CD14-positive monocyte (primary cell): ENCODE measurements around the gene CHKA. TPM values are rescaled to one million over a fixed set of nuclear protein-coding genes. Genes with fewer than 3 reads are reported as not detected.

ENCODE experiments used
- DNase-seq, 3 donors: peaks; one replicate each; pipeline ENCODE4 v3.0.0-alpha.2; 2011 to 2022
- H2AFZ ChIP-seq: 2 replicates; pipeline ENCODE4 v1.6.0; 2012; ENCODE audit warnings: mild to moderate bottlenecking, low read depth, low read length, inconsistent platforms; ENCODE audit not compliant: insufficient read depth, poor library complexity, severe bottlenecking
- H3K27ac ChIP-seq, 2 donors: 1 replicate in 1 of 2; 2 replicates in 1 of 2; pipeline ENCODE4 v1.5.1; 2012 to 2013; ENCODE audit warnings: low read length in 2 of 2, control low read depth in 1 of 2, inconsistent platforms in 1 of 2, low read depth in 1 of 2, mild to moderate bottlenecking in 1 of 2
- H3K27me3 ChIP-seq, 2 donors: one replicate each; pipeline versions ENCODE4 v1.6.0 to v1.6.1; 2011 to 2013; ENCODE audit warnings: low read length in 2 of 2; ENCODE audit not compliant: control insufficient read depth in 2 of 2, insufficient read depth in 2 of 2
- H3K36me3 ChIP-seq, 2 donors: replicated peaks in 1 of 2; 1 replicate in 1 of 2; 2 replicates in 1 of 2; pipeline versions ENCODE4 v1.5.1 to v1.6.1; 2012 to 2013; ENCODE audit warnings: low read length in 2 of 2, control low read depth in 1 of 2, inconsistent platforms in 1 of 2, mild to moderate bottlenecking in 1 of 2; ENCODE audit not compliant: insufficient read depth in 2 of 2, control insufficient read depth in 1 of 2
- H3K4me1 ChIP-seq, 2 donors: 1 replicate in 1 of 2; 2 replicates in 1 of 2; pipeline versions ENCODE4 v1.5.1 to v1.6.1; 2012 to 2013; ENCODE audit warnings: low read length in 2 of 2, control low read depth in 1 of 2, inconsistent platforms in 1 of 2, mild to moderate bottlenecking in 1 of 2, moderate library complexity in 1 of 2; ENCODE audit not compliant: insufficient read depth in 2 of 2, control insufficient read depth in 1 of 2
- H3K4me2 ChIP-seq: replicated peaks from 2 replicates; pipeline ENCODE3; 2012; ENCODE audit warnings: low read length, moderate library complexity, mild to moderate bottlenecking; ENCODE audit not compliant: poor library complexity, severe bottlenecking; ENCODE audit errors: extremely low read depth
- H3K4me3 ChIP-seq, 3 experiments: fragments of 200-600 bp in 1 of 3; sonication (generic) in 1 of 3; replicated peaks in 1 of 3; 1 replicate in 2 of 3; 2 replicates in 1 of 3; pipeline ENCODE4 v1.5.1; 2011 to 2013; ENCODE audit warnings: low read length in 3 of 3, mild to moderate bottlenecking in 3 of 3, control low read depth in 2 of 3, low read depth in 2 of 3, inconsistent platforms in 1 of 3, moderate library complexity in 1 of 3
- H3K79me2 ChIP-seq: 2 replicates; pipeline ENCODE4 v1.6.0; 2012; ENCODE audit warnings: mild to moderate bottlenecking, control low read depth, inconsistent platforms, low read length, moderate library complexity; ENCODE audit not compliant: insufficient read depth
- H3K9ac ChIP-seq: 2 replicates; pipeline ENCODE4 v1.6.0; 2017; ENCODE audit warnings: low read length, mild to moderate bottlenecking; ENCODE audit not compliant: insufficient read depth, poor library complexity, severe bottlenecking
- H3K9me3 ChIP-seq, 2 donors: replicated peaks in 1 of 2; 1 replicate in 1 of 2; 2 replicates in 1 of 2; pipeline versions ENCODE4 v1.5.1 to v1.6.1; 2012 to 2013; ENCODE audit warnings: low read length in 2 of 2, control low read depth in 1 of 2; ENCODE audit not compliant: control insufficient read depth in 1 of 2, insufficient read depth in 1 of 2
- H4K20me1 ChIP-seq: 2 replicates; pipeline ENCODE4 v1.6.0; 2012; ENCODE audit warnings: mild to moderate bottlenecking, low read length, control low read depth, moderate library complexity; ENCODE audit not compliant: insufficient read depth
- H3K27ac Mint-ChIP-seq, 7 donors: one replicate each; pipeline ENCODE4 v1.8.0; 2020; ENCODE audit warnings: mild to moderate bottlenecking in 7 of 7, mixed read lengths in 7 of 7, moderate library complexity in 6 of 7, inconsistent platforms in 2 of 7
- H3K27me3 Mint-ChIP-seq, 3 donors: one replicate each; pipeline ENCODE4 v1.8.0; 2021 to 2022; ENCODE audit warnings: low read depth in 3 of 3, mild to moderate bottlenecking in 3 of 3, mixed read lengths in 3 of 3, moderate library complexity in 3 of 3, inconsistent platforms in 1 of 3
- H3K36me3 Mint-ChIP-seq, 2 donors: one replicate each; pipeline ENCODE4 v1.8.0; 2020; ENCODE audit warnings: mixed read lengths in 2 of 2, inconsistent platforms in 1 of 2, mild to moderate bottlenecking in 1 of 2
- H3K4me1 Mint-ChIP-seq: one replicate; pipeline ENCODE4 v1.8.0; 2020; ENCODE audit warnings: mild to moderate bottlenecking, mixed read lengths
- H3K4me3 Mint-ChIP-seq, 2 donors: one replicate each; pipeline ENCODE4 v1.8.0; 2020; ENCODE audit warnings: mild to moderate bottlenecking in 2 of 2, mixed read lengths in 2 of 2, moderate library complexity in 1 of 2
- H3K9me3 Mint-ChIP-seq, 7 donors: one replicate each; pipeline ENCODE4 v1.8.0; 2020 to 2022; ENCODE audit warnings: mixed read lengths in 7 of 7, mild to moderate bottlenecking in 6 of 7, moderate library complexity in 6 of 7, inconsistent platforms in 2 of 7
- CTCF ChIP-seq: fragments of 200-600 bp; IDR thresholded peaks from one replicate; pipeline ENCODE4 v1.8.0; 2022; ENCODE audit warnings: antibody characterized with exemption, mild to moderate bottlenecking
- WGBS: methylation state at CpG from one replicate; pipeline ENCODE4 v1.1.5; 2013; ENCODE audit warnings: missing lambda C conversion rate; ENCODE audit not compliant: insufficient coverage; 5-methylcytosine and 5-hydroxymethylcytosine counted together
- intact Hi-C, 2 donors: fragments of 100-400 bp; cut with micrococcal nuclease; formaldehyde crosslinking; loops; one replicate each; pipeline versions ENCODE4 v1.15.0 to v1.15.1; 2023
- polyA plus RNA-seq, 3 donors: library from polyadenylated mRNA; depleted of rRNA in 1 of 3; unstranded in 2 of 3; stranded (reverse) in 1 of 3; fragments of 300-500 nt in 2 of 3; fragments of >200 nt in 1 of 3; fragmentation: Illumina TruSeq in 2 of 3; gene quantifications; 1 replicate in 2 of 3; 2 replicates in 1 of 3; pipeline ENCODE4 v1.2.3, GENCODE V29; 2012 to 2021

CHKA gene
- polyA plus RNA-seq, 3 donors: 2.8 to 20.9 (median 5.7) TPM

- Histone ChIP-seq H3K4me1 (peaks cover 8% of the 10 kb centered on the region in 2 donors), H3K9ac (no peak overlapping the region), H3K9me3 (no peaks in the 10 kb centered on the region), H3K27me3 (no peaks in the 10 kb centered on the region), H2AFZ (no peak overlapping the region), H3K27ac (no peak overlapping the region), H3K79me2 (peaks cover 51% of the 10 kb centered on the region), H3K4me2 (peak overlapping the region; percentile 35), H3K36me3 (peaks cover 0 to 6% of the 10 kb centered on the region in 2 donors), H4K20me1 (peaks cover 63% of the 10 kb centered on the region), H3K4me3 (no peak overlapping the region)
- no peak for TF ChIP-seq CTCF
- intact Hi-C loops: no loop called here
- Mint-ChIP-seq H3K4me3 (peak overlapping the region; percentile 59 to 64), H3K9me3 (no peaks in the 10 kb centered on the region), H3K27me3 (peaks cover 0 to 2% (median 0%) of the 10 kb centered on the region in 3 donors), H3K36me3 (peaks cover 15 to 21% of the 10 kb centered on the region in 2 donors), H3K27ac (peak overlapping the region in 5 of 7 donors; percentile 18 to 76 (median 59)), H3K4me1 (peaks cover 17% of the 10 kb centered on the region)
- DNase-seq: no peak
- 7% methylated on average over 8 of the region's 12 CpGs for WGBS
These were observed 21.4 kb downstream of the CHKA start for GRCh38 chr11:68099474-68100405.

- no peak overlapping the region for H3K27ac ChIP-seq
- H3K36me3 Mint-ChIP-seq: peaks cover 17 to 19% of the 10 kb centered on the region in 2 donors
- no peak overlapping the region for H3K4me3 Mint-ChIP-seq
- H3K4me1 ChIP-seq: peaks cover 8% of the 10 kb centered on the region in 2 donors
- H3K27ac Mint-ChIP-seq: peak overlapping the region in 1 of 7 donors; percentile 18
- H3K27me3 ChIP-seq: no peaks in the 10 kb centered on the region
- H3K9me3 ChIP-seq: no peaks in the 10 kb centered on the region
- no peak overlapping the region for H3K4me3 ChIP-seq
- no peaks in the 10 kb centered on the region for H3K9me3 Mint-ChIP-seq
- H3K4me1 Mint-ChIP-seq: peaks cover 17% of the 10 kb centered on the region
- no peak overlapping the region for H2AFZ ChIP-seq
- no peak for DNase-seq
- H4K20me1 ChIP-seq: peaks cover 58% of the 10 kb centered on the region
- no peak for TF ChIP-seq CTCF
- no peak overlapping the region for H3K4me2 ChIP-seq
- peaks cover 0 to 12% of the 10 kb centered on the region in 2 donors for H3K36me3 ChIP-seq
- intact Hi-C loops: no loop called here
- H3K79me2 ChIP-seq: peaks cover 50% of the 10 kb centered on the region
- no peak overlapping the region for H3K9ac ChIP-seq
- peaks cover 0 to 2% (median 0%) of the 10 kb centered on the region in 3 donors for H3K27me3 Mint-ChIP-seq
These were observed 22.1 kb downstream of the CHKA start for GRCh38 chr11:68099057-68099456.
